PC-9 (cell line): ENCODE results near the gene AUTS2. TPM values are rescaled to one million over a fixed set of nuclear protein-coding genes. Genes with fewer than 3 reads are reported as not detected.

Experiments used
- BruUV-seq: library from RNA; stranded (reverse); fragments of 400-500 nt; replicated peaks from 2 replicates; lab custom pipeline; 2021; lab: Mats Ljungman, UMichigan
- CTCF ChIA-PET: fragments of 300-600 bp; sonication (Branson Sonifier 250); formaldehyde crosslinking; loops from one replicate; lab custom pipeline; 2022; ENCODE audit warnings: antibody characterized with exemption; lab: Charles Lee
- POLR2A ChIA-PET: fragments of 300-600 bp; sonication (Branson Sonifier 250); formaldehyde crosslinking; loops from one replicate; lab custom pipeline; 2022; ENCODE audit warnings: antibody characterized with exemption; ENCODE audit not compliant: unreplicated experiment; lab: Charles Lee
- DNase-seq, 2 experiments: peaks; one replicate each; pipeline versions ENCODE4 v3.0.0 to v3.0.0-alpha.2; 2015 to 2022; ENCODE audit warnings: mixed read lengths in 1 of 2
- H2AFZ ChIP-seq: fragments of 200-600 bp; sonication (generic); 2 replicates; pipeline ENCODE4 v1.8.1; 2017; ENCODE audit warnings: antibody characterized with exemption
- H3F3A ChIP-seq: fragments of 200-600 bp; sonication (generic); 2 replicates; pipeline ENCODE4 v1.8.1; 2017; ENCODE audit warnings: antibody characterized with exemption, mild to moderate bottlenecking, low read depth; ENCODE audit not compliant: insufficient read depth
- H3K27ac ChIP-seq: fragments of 200-600 bp; sonication (generic); 2 replicates; pipeline ENCODE4 v1.6.1; 2016; ENCODE audit warnings: mixed run types
- H3K27me3 ChIP-seq: fragments of 200-600 bp; sonication (generic); 2 replicates; pipeline ENCODE4 v1.6.1; 2016; ENCODE audit warnings: low read depth, mixed run types; ENCODE audit not compliant: insufficient read depth
- H3K36me3 ChIP-seq: fragments of 200-600 bp; sonication (generic); 2 replicates; pipeline ENCODE4 v1.6.1; 2016; ENCODE audit warnings: low read depth, mixed run types
- H3K4me1 ChIP-seq: fragments of 200-600 bp; sonication (generic); replicated peaks from 2 replicates; pipeline ENCODE4 v1.6.1; 2016; ENCODE audit warnings: mixed run types; ENCODE audit not compliant: insufficient read depth
- H3K4me2 ChIP-seq: fragments of 200-600 bp; sonication (generic); 2 replicates; pipeline ENCODE4 v1.6.1; 2017; ENCODE audit warnings: mixed run types
- H3K4me3 ChIP-seq: fragments of 200-600 bp; sonication (generic); 2 replicates; pipeline ENCODE4 v1.6.1; 2016; ENCODE audit warnings: mixed run types
- H3K79me2 ChIP-seq: fragments of 200-600 bp; sonication (generic); 2 replicates; pipeline ENCODE4 v1.6.1; 2017; ENCODE audit warnings: low read depth, mixed run types
- H3K9me2 ChIP-seq: fragments of 200-600 bp; sonication (generic); 2 replicates; pipeline ENCODE4 v1.8.1; 2017; ENCODE audit warnings: mild to moderate bottlenecking; ENCODE audit not compliant: insufficient read depth
- H3K9me3 ChIP-seq: fragments of 200-600 bp; sonication (generic); 2 replicates; pipeline ENCODE4 v1.8.1; 2016; ENCODE audit warnings: low read depth; ENCODE audit not compliant: insufficient read depth
- H4K20me1 ChIP-seq: fragments of 200-600 bp; sonication (generic); 2 replicates; pipeline ENCODE4 v1.8.1; 2017; ENCODE audit not compliant: insufficient read depth
- CTCF ChIP-seq: fragments of 200-600 bp; sonication (generic); conservative IDR thresholded peaks from 2 replicates; pipeline ENCODE4 v1.6.1; 2017; ENCODE audit warnings: mixed run types, antibody characterized with exemption, mild to moderate bottlenecking, moderate library complexity
- EZH2 ChIP-seq: fragments of 200-600 bp; sonication (generic); IDR thresholded peaks from 2 replicates; pipeline ENCODE4 v1.8.0; 2017; ENCODE audit warnings: antibody characterized with exemption, low read depth
- intact Hi-C: fragments of 100-400 bp; cut with micrococcal nuclease; formaldehyde crosslinking; loops from one replicate; pipeline ENCODE4 v1.10.0; 2022; ENCODE audit not compliant: unreplicated experiment
- total RNA-seq: library from RNA; stranded (reverse); gene quantifications from 2 replicates; pipeline ENCODE4 v1.2.3, GENCODE V29; 2021

Gene AUTS2
- total RNA-seq, 1 experiment from 2014 or later: not detected

GRCh38 chr7:69683002-69683401 lies 84.7 kb downstream of the AUTS2 start:
- ChIA-PET CTCF (no interaction called here), POLR2A (no interaction called here)
- H3K27ac ChIP-seq: no peak overlapping the region
- no peak overlapping the region for H2AFZ ChIP-seq
- H3K4me2 ChIP-seq: no peak overlapping the region
- no peaks in the 10 kb centered on the region for H3K27me3 ChIP-seq
- no peak for DNase-seq
- intact Hi-C loops: no loop called here
- no peak overlapping the region for H3K4me3 ChIP-seq
- H3F3A ChIP-seq: no peaks in the 10 kb centered on the region
- no peaks in the 10 kb centered on the region for H3K79me2 ChIP-seq
- H3K9me2 ChIP-seq: no peaks in the 10 kb centered on the region
- H3K4me1 ChIP-seq: no peaks in the 10 kb centered on the region
- H4K20me1 ChIP-seq: no peaks in the 10 kb centered on the region
- no peak for TF ChIP-seq EZH2
- no peak for TF ChIP-seq CTCF
- no TSS peak for BruUV-seq
- H3K9me3 ChIP-seq: no peaks in the 10 kb centered on the region
- H3K36me3 ChIP-seq: no peaks in the 10 kb centered on the region

GRCh38 chr7:69684369-69685292 lies 86.4 kb downstream of the AUTS2 start:
- DNase-seq: no peak
- Histone ChIP-seq H3K9me2 (no peaks in the 10 kb centered on the region), H2AFZ (peak overlapping the region; percentile 39; the same call in 1 of the 2 replicates), H3K27me3 (no peaks in the 10 kb centered on the region), H3K36me3 (no peaks in the 10 kb centered on the region), H3K4me1 (no peaks in the 10 kb centered on the region), H3K9me3 (no peaks in the 10 kb centered on the region), H3F3A (no peaks in the 10 kb centered on the region), H3K27ac (no peak overlapping the region), H3K4me3 (no peak overlapping the region), H3K4me2 (no peak overlapping the region), H3K79me2 (no peaks in the 10 kb centered on the region), H4K20me1 (no peaks in the 10 kb centered on the region)
- ChIA-PET POLR2A (no interaction called here), CTCF (no interaction called here)
- no peak for TF ChIP-seq EZH2
- no peak for TF ChIP-seq CTCF
- no TSS peak for BruUV-seq
- intact Hi-C loops: no loop called here

GRCh38 chr7:69685293-69685631 lies 87.0 kb downstream of the AUTS2 start:
- Histone ChIP-seq H4K20me1 (no peaks in the 10 kb centered on the region), H3K36me3 (no peaks in the 10 kb centered on the region), H3K4me2 (no peak overlapping the region), H3K27ac (no peak overlapping the region), H3K9me2 (no peaks in the 10 kb centered on the region), H3K4me3 (no peak overlapping the region), H3K79me2 (no peaks in the 10 kb centered on the region), H2AFZ (no peak overlapping the region), H3K27me3 (no peaks in the 10 kb centered on the region), H3F3A (no peaks in the 10 kb centered on the region), H3K9me3 (no peaks in the 10 kb centered on the region), H3K4me1 (no peaks in the 10 kb centered on the region)
- DNase-seq: no peak
- no TSS peak for BruUV-seq
- TF ChIP-seq CTCF (no peak), EZH2 (no peak)
- intact Hi-C loops: no loop called here
- ChIA-PET POLR2A (no interaction called here), CTCF (no interaction called here)
